Measurements from ENCODE around the gene C1orf56. TPM values are rescaled to one million over a fixed set of nuclear protein-coding genes. Genes with fewer than 3 reads are reported as not detected.

Gene C1orf56
- total RNA-seq, 1 experiment from 2014 or later = 2.9 TPM

GRCh38 chr1:150999926-151000325, 47.6 kb upstream of the C1orf56 start:
- no peak for TF ChIP-seq CTCF (conservative IDR thresholded peaks at IDR 0.05; ENCODE audit: low read depth, low read length)
- no peak for TF ChIP-seq EZH2 (IDR thresholded peaks at IDR 0.05; ENCODE audit: borderline replicate concordance, low read depth, low read length, poor library complexity, severe bottlenecking)
- Histone ChIP-seq H3K27me3 (replicated peaks; ENCODE audit: insufficient read depth, low read depth, low read length, poor library complexity) (no peaks in the 10 kb centered on the region), H3K4me1 (ENCODE audit: insufficient read depth, low read length, poor library complexity, severe bottlenecking) (no peaks in the 10 kb centered on the region), H3K4me3 (ENCODE audit: low read depth, low read length, poor library complexity, severe bottlenecking) (no peak overlapping the region), H3K9me3 (ENCODE audit: low read depth, low read length, poor library complexity, severe bottlenecking) (no peaks in the 10 kb centered on the region), H3K36me3 (ENCODE audit: insufficient read depth, low read length, poor library complexity, severe bottlenecking) (peaks cover 2% of the 10 kb centered on the region), H3K27ac (ENCODE audit: low read depth, low read length, poor library complexity, severe bottlenecking) (no peak overlapping the region)
- ChIA-PET POLR2A (ENCODE audit: low non-redundant PET) (no interaction called here), CTCF (no interaction called here)
- BruUV-seq (replicated peaks) = no TSS peak
- no peak for DNase-seq (ENCODE audit: low spot score)
- intact Hi-C loops (cut with micrococcal nuclease; ENCODE audit: unreplicated experiment) = loop anchor here (5.0 to 10.0 kb wide), 2 partner anchors 525 to 743 kb away; partner anchors contain the start of gene CA14

- H3K36me3 ChIP-seq (ENCODE audit: insufficient read depth, low read length, poor library complexity, severe bottlenecking) = peaks cover 2% of the 10 kb centered on the region
- H3K27me3 ChIP-seq (replicated peaks; ENCODE audit: insufficient read depth, low read depth, low read length, poor library complexity) = no peaks in the 10 kb centered on the region
- BruUV-seq (replicated peaks) = no TSS peak
- no peak for DNase-seq (ENCODE audit: low spot score)
- peaks cover 2% of the 10 kb centered on the region for H3K4me1 ChIP-seq (ENCODE audit: insufficient read depth, low read length, poor library complexity, severe bottlenecking)
- ChIA-PET CTCF (no interaction called here), POLR2A (ENCODE audit: low non-redundant PET) (interaction anchor here (0.6 kb wide), 1 partner anchor 22 kb away, joined by 3 read pairs; no protein-coding TSS in a partner anchor)
- H3K27ac ChIP-seq (ENCODE audit: low read depth, low read length, poor library complexity, severe bottlenecking) = no peak overlapping the region
- H3K9me3 ChIP-seq (ENCODE audit: low read depth, low read length, poor library complexity, severe bottlenecking) = no peaks in the 10 kb centered on the region
- no peak overlapping the region for H3K4me3 ChIP-seq (ENCODE audit: low read depth, low read length, poor library complexity, severe bottlenecking)
- TF ChIP-seq EZH2 (IDR thresholded peaks at IDR 0.05; ENCODE audit: borderline replicate concordance, low read depth, low read length, poor library complexity, severe bottlenecking) (no peak), CTCF (conservative IDR thresholded peaks at IDR 0.05; ENCODE audit: low read depth, low read length) (no peak)
- intact Hi-C loops (cut with micrococcal nuclease; ENCODE audit: unreplicated experiment) = no loop called here
These were observed 47.1 kb upstream of the C1orf56 start for GRCh38 chr1:151000408-151000807.

GRCh38 chr1:151001602-151002001, 45.9 kb upstream of the C1orf56 start:
- no peak for DNase-seq (ENCODE audit: low spot score)
- no peaks in the 10 kb centered on the region for H3K9me3 ChIP-seq (ENCODE audit: low read depth, low read length, poor library complexity, severe bottlenecking)
- H3K4me3 ChIP-seq (ENCODE audit: low read depth, low read length, poor library complexity, severe bottlenecking) = no peak overlapping the region
- peaks cover 5% of the 10 kb centered on the region for H3K4me1 ChIP-seq (ENCODE audit: insufficient read depth, low read length, poor library complexity, severe bottlenecking)
- CTCF ChIA-PET = no interaction called here
- BruUV-seq (replicated peaks) = no TSS peak
- POLR2A ChIA-PET (ENCODE audit: low non-redundant PET) = interaction anchor here (0.6 kb wide), 1 partner anchor 21 kb away, joined by 3 read pairs; no protein-coding TSS in a partner anchor
- intact Hi-C loops (cut with micrococcal nuclease; ENCODE audit: unreplicated experiment) = no loop called here
- TF ChIP-seq CTCF (conservative IDR thresholded peaks at IDR 0.05; ENCODE audit: low read depth, low read length) (no peak), EZH2 (IDR thresholded peaks at IDR 0.05; ENCODE audit: borderline replicate concordance, low read depth, low read length, poor library complexity, severe bottlenecking) (no peak)
- H3K27me3 ChIP-seq (replicated peaks; ENCODE audit: insufficient read depth, low read depth, low read length, poor library complexity) = no peaks in the 10 kb centered on the region
- H3K27ac ChIP-seq (ENCODE audit: low read depth, low read length, poor library complexity, severe bottlenecking) = no peak overlapping the region
- peaks cover 2% of the 10 kb centered on the region for H3K36me3 ChIP-seq (ENCODE audit: insufficient read depth, low read length, poor library complexity, severe bottlenecking)
